Neuronal stem cell (in vitro differentiated cells): ENCODE results near the gene KIAA1671.

Experiments used
- DNase-seq: peaks from one replicate; pipeline ENCODE4 v3.0.0-alpha.2; 2013; ENCODE audit warnings: low spot score
- H2AFZ ChIP-seq: one replicate; pipeline ENCODE4 v1.6.1; 2013; ENCODE audit warnings: mild to moderate bottlenecking, low read length, inconsistent platforms
- H2AK5ac ChIP-seq: 2 replicates; pipeline ENCODE4 v1.6.1; 2013; ENCODE audit warnings: low read depth, mild to moderate bottlenecking, inconsistent platforms, low read length, moderate library complexity, mixed read lengths
- H2BK120ac ChIP-seq: 2 replicates; pipeline ENCODE4 v1.6.1; 2013; ENCODE audit warnings: low read depth, mild to moderate bottlenecking, inconsistent platforms, low read length, moderate library complexity, mixed read lengths
- H2BK12ac ChIP-seq: one replicate; pipeline ENCODE4 v1.6.1; 2013; ENCODE audit warnings: low read length, inconsistent platforms
- H2BK15ac ChIP-seq: 2 replicates; pipeline ENCODE4 v1.6.1; 2013; ENCODE audit warnings: mild to moderate bottlenecking, low read length, inconsistent platforms, mixed read lengths
- H2BK5ac ChIP-seq: one replicate; pipeline ENCODE4 v1.6.1; 2013; ENCODE audit warnings: inconsistent platforms, mild to moderate bottlenecking, low read length, moderate library complexity
- H3K14ac ChIP-seq: one replicate; pipeline ENCODE4 v1.6.1; 2013; ENCODE audit warnings: low read length, inconsistent platforms
- H3K18ac ChIP-seq: 2 replicates; pipeline ENCODE4 v1.6.1; 2013; ENCODE audit warnings: low read length, inconsistent platforms
- H3K23ac ChIP-seq: 2 replicates; pipeline ENCODE4 v1.6.1; 2013; ENCODE audit warnings: low read depth, mild to moderate bottlenecking, mixed read lengths, low read length, inconsistent platforms; ENCODE audit not compliant: poor library complexity
- H3K27ac ChIP-seq: replicated peaks from 3 replicates; pipeline ENCODE4 v1.5.1; 2013; ENCODE audit warnings: low read length, inconsistent platforms
- H3K27me3 ChIP-seq, 3 experiments: 2 replicates each; pipeline ENCODE4 v1.6.1; 2013; ENCODE audit warnings: low read length in 3 of 3, mild to moderate bottlenecking in 2 of 3, inconsistent platforms in 1 of 3, low read depth in 1 of 3, mixed read lengths in 1 of 3, moderate library complexity in 1 of 3; ENCODE audit not compliant: control insufficient read depth in 3 of 3, insufficient read depth in 3 of 3
- H3K36me3 ChIP-seq, 2 donors: replicated peaks in 1 of 2; 2 replicates each; pipeline ENCODE4 v1.6.1; 2013; ENCODE audit warnings: low read length in 2 of 2; ENCODE audit not compliant: control insufficient read depth in 2 of 2, insufficient read depth in 2 of 2
- H3K4ac ChIP-seq: 2 replicates; pipeline ENCODE4 v1.6.1; 2013; ENCODE audit warnings: inconsistent platforms, mild to moderate bottlenecking, low read length, moderate library complexity
- H3K4me1 ChIP-seq, 2 donors: 1 replicate in 1 of 2; 2 replicates in 1 of 2; pipeline ENCODE4 v1.6.1; 2013; ENCODE audit warnings: low read length in 2 of 2, low read depth in 1 of 2; ENCODE audit not compliant: control insufficient read depth in 2 of 2, insufficient read depth in 1 of 2
- H3K4me2 ChIP-seq: one replicate; pipeline ENCODE4 v1.6.1; 2013; ENCODE audit warnings: mild to moderate bottlenecking, low read length, inconsistent platforms; ENCODE audit not compliant: insufficient read depth, poor library complexity, severe bottlenecking
- H3K4me3 ChIP-seq, 2 donors: 2 replicates each; pipeline ENCODE4 v1.5.1; 2013; ENCODE audit warnings: low read length in 2 of 2, mild to moderate bottlenecking in 2 of 2, inconsistent platforms in 1 of 2, moderate library complexity in 1 of 2
- H3K79me1 ChIP-seq: one replicate; pipeline ENCODE4 v1.6.1; 2013; ENCODE audit warnings: low read depth, mild to moderate bottlenecking, inconsistent platforms, low read length, moderate library complexity
- H3K9ac ChIP-seq: one replicate; pipeline ENCODE4 v1.6.1; 2013; ENCODE audit warnings: mild to moderate bottlenecking, low read depth, low read length, inconsistent platforms; ENCODE audit not compliant: poor library complexity
- H3K9me3 ChIP-seq, 2 donors: replicated peaks in 1 of 2; 2 replicates each; pipeline versions ENCODE3 to v1.6.1; 2013; ENCODE audit warnings: low read length in 2 of 2, mild to moderate bottlenecking in 2 of 2, inconsistent platforms in 1 of 2, low read depth in 1 of 2, mixed read lengths in 1 of 2, moderate library complexity in 1 of 2; ENCODE audit not compliant: control insufficient read depth in 2 of 2, insufficient read depth in 1 of 2
- H4K8ac ChIP-seq: one replicate; pipeline ENCODE4 v1.6.1; 2013; ENCODE audit warnings: low read depth, mild to moderate bottlenecking, inconsistent platforms, low read length, moderate library complexity
- H4K91ac ChIP-seq: one replicate; pipeline ENCODE4 v1.6.1; 2013; ENCODE audit warnings: low read length, low read depth, mild to moderate bottlenecking, inconsistent platforms; ENCODE audit not compliant: poor library complexity
- WGBS, 2 donors: extraction: QIAGEN DNeasy Blood & Tissue Kit; methylation state at CpG; one replicate each; pipeline ENCODE4 v1.1.7; 2013; ENCODE audit warnings: missing lambda C conversion rate in 2 of 2, mixed read lengths in 1 of 2; ENCODE audit not compliant: insufficient read length in 2 of 2, insufficient replicate concordance in 1 of 2; ENCODE audit errors: extremely low coverage in 2 of 2; 5-methylcytosine and 5-hydroxymethylcytosine counted together

The KIAA1671 gene

DNA sequence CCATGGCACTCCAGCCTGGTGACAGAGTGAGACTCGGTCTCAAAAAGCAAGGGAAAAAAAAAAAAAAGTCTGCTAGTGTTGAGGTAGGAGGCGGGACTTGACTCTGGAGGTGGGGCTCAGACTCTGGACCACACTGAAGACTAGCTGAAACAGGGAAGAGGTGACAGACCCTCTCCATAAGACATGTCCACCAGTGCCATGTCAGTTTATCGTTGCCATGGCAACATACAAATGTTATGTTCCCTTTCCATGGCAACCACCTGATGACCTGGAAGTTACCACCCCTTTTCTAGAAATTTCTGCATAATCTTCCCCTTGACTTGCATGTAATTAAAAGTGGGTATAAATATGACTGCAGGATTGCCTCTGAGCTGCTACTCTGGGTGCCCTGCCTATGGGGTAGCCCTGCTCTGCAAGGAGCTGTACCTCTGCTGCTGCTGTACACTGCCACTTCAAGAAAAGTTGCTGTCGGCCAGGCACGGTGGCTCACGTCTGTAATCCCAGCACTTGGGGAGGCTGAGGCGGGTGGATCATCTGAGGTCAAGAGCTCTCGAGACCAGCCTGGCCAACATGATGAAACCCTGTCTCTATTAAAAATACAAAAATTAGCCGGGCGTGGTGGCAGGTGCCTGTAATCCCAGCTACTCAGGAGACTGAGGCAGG is 55.1 kb downstream of the KIAA1671 start:
- Histone ChIP-seq H2BK15ac (no peak overlapping the region), H3K27ac (no peak overlapping the region), H3K36me3 (no peaks in the 10 kb centered on the region), H2AK5ac (no peak overlapping the region), H3K79me1 (no peaks in the 10 kb centered on the region), H3K4me1 (peaks cover 0 to 8% of the 10 kb centered on the region in 2 donors), H3K9ac (no peak overlapping the region), H3K18ac (no peak overlapping the region), H3K4me2 (no peak overlapping the region), H2BK5ac (no peak overlapping the region), H4K91ac (no peak overlapping the region), H3K23ac (no peak overlapping the region), H3K14ac (no peak overlapping the region), H3K27me3 (no peaks in the 10 kb centered on the region), H3K4me3 (no peak overlapping the region), H2BK120ac (no peak overlapping the region), H2BK12ac (no peak overlapping the region), H3K9me3 (no peaks in the 10 kb centered on the region), H4K8ac (no peak overlapping the region), H3K4ac (no peak overlapping the region), H2AFZ (no peak overlapping the region)
- WGBS, 2 donors = no CpG with 5 or more reads among the region's 10 CpGs
- no peak for DNase-seq

DNA sequence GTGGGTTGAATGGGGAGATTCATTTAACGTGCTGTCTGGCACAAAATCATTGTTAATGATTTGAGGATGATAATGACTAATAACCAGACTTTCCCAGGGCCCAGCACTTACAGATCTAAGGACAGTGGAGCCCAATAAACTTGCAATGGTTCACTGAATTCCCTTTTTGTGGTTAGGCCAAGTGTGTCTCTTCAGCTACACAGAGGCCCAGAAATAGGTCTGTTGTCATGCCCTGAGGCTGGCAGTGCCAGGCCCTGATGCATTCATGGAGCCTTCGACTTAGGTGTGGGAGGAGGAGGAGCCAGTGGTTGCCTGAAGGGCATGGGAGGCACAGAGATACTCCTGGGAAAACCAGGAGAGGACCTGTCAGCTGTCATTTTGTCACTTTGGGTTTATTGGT is 56.1 kb downstream of the KIAA1671 start:
- Histone ChIP-seq H3K18ac (no peak overlapping the region), H3K4me1 (peaks cover 0 to 8% of the 10 kb centered on the region in 2 donors), H3K9me3 (no peaks in the 10 kb centered on the region), H3K27me3 (no peaks in the 10 kb centered on the region), H4K91ac (no peak overlapping the region), H2BK12ac (no peak overlapping the region), H3K23ac (no peak overlapping the region), H4K8ac (no peak overlapping the region), H3K79me1 (no peaks in the 10 kb centered on the region), H3K9ac (no peak overlapping the region), H2AK5ac (no peak overlapping the region), H3K27ac (no peak overlapping the region), H3K4me3 (peak overlapping the region in 1 of 2 donors; percentile 30), H2BK120ac (no peak overlapping the region), H2AFZ (no peak overlapping the region), H3K4ac (no peak overlapping the region), H3K14ac (no peak overlapping the region), H2BK5ac (no peak overlapping the region), H3K36me3 (no peaks in the 10 kb centered on the region), H3K4me2 (no peak overlapping the region), H2BK15ac (no peak overlapping the region)
- WGBS, 2 donors = no CpG with 5 or more reads among the region's 2 CpGs
- no peak for DNase-seq

DNA sequence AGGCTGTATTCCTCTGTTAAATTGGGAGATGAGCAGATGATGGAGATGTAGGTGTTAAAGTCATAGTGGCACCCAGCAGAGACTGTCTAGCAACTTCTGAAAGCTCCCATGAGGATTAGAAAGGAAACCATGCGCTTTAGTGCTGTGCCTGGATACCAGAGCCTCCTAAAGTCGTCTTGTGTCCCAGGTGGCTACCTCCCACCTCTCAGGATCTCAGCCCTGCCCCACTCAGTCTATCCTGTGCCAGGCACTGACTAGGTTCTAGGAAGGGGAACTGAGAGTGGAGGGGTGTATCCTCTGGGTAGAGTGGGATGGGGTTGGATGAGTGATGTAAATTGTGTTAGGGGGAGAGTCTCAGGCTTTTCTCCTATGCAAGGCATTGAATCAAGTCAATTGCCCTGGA is 60.2 kb downstream of the KIAA1671 start:
- Histone ChIP-seq H2BK12ac (no peak overlapping the region), H3K4me3 (no peak overlapping the region), H3K9ac (no peak overlapping the region), H2BK15ac (no peak overlapping the region), H2AFZ (no peak overlapping the region), H3K27ac (no peak overlapping the region), H2AK5ac (no peak overlapping the region), H2BK120ac (no peak overlapping the region), H4K8ac (no peak overlapping the region), H3K79me1 (no peaks in the 10 kb centered on the region), H3K18ac (no peak overlapping the region), H3K14ac (no peak overlapping the region), H3K4me1 (no peaks in the 10 kb centered on the region), H3K36me3 (peaks cover 2 to 4% of the 10 kb centered on the region in 2 donors), H3K4me2 (no peak overlapping the region), H3K23ac (no peak overlapping the region), H4K91ac (no peak overlapping the region), H3K4ac (no peak overlapping the region), H3K9me3 (peaks cover 5 to 8% of the 10 kb centered on the region in 2 donors), H2BK5ac (no peak overlapping the region), H3K27me3 (no peaks in the 10 kb centered on the region)
- no CpG with 5 or more reads among the region's 2 CpGs for WGBS, 2 donors
- DNase-seq = no peak

DNA sequence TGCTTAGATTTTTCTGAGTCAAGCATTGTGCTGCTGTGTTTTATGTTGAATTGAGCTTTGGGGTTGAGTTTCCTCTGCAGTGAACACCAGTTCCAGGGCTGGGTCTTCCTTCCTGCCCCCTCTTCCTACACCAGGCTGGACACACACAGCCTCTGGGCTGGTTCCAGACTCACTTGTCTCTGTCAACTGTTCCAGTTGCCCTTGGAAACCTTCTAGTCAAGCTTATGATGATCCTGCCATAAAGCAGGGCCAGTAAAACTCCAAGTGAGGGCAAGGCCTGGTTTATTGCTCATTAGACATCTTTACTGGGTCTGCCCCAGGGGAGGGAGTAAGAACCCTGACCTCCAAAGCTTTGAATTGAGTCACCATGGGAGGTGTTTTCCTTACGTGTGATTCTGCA is 61.1 kb downstream of the KIAA1671 start:
- no peak for DNase-seq
- H3K23ac ChIP-seq = no peak overlapping the region
- no peak overlapping the region for H3K27ac ChIP-seq
- no peaks in the 10 kb centered on the region for H3K27me3 ChIP-seq
- H3K4me2 ChIP-seq = no peak overlapping the region
- no peak overlapping the region for H2BK120ac ChIP-seq
- no peak overlapping the region for H2BK12ac ChIP-seq
- WGBS, 2 donors = no CpG with 5 or more reads among the region's 1 CpG
- no peak overlapping the region for H3K14ac ChIP-seq
- no peak overlapping the region for H3K4me3 ChIP-seq
- no peak overlapping the region for H2AFZ ChIP-seq
- H2AK5ac ChIP-seq = no peak overlapping the region
- H3K9ac ChIP-seq = no peak overlapping the region
- no peaks in the 10 kb centered on the region for H3K79me1 ChIP-seq
- peaks cover 5 to 8% of the 10 kb centered on the region in 2 donors for H3K9me3 ChIP-seq
- peaks cover 2 to 4% of the 10 kb centered on the region in 2 donors for H3K36me3 ChIP-seq
- H2BK5ac ChIP-seq = no peak overlapping the region
- H4K91ac ChIP-seq = no peak overlapping the region
- H3K18ac ChIP-seq = peak overlapping the region; percentile 49
- H4K8ac ChIP-seq = no peak overlapping the region
- no peaks in the 10 kb centered on the region for H3K4me1 ChIP-seq
- no peak overlapping the region for H2BK15ac ChIP-seq
- no peak overlapping the region for H3K4ac ChIP-seq
